HG02610 (cell line): Measurements from ENCODE around the gene PRDM1.

Experiments
- ATAC-seq: cut with Tn5 transposase; IDR thresholded peaks from one replicate; pipeline ENCODE4 v1.9.1; 2021; ENCODE audit warnings: mild to moderate bottlenecking, moderate library complexity; ENCODE audit not compliant: unreplicated experiment

PRDM1 gene

GRCh38 chr6:106085984-106086813 is at the start of gene PRDM1:
PRDM1 (plus strand) TSS chr6:106086336; CDS start chr6:106086554, 218 bp downstream.
- ATAC-seq, result peak; percentile 71

- no peak for ATAC-seq
Observed at GRCh38 chr6:106037060-106037459, 49.1 kb upstream of the PRDM1 start.

GRCh38 chr6:106039897-106040592 is 46.1 kb upstream of the PRDM1 start:
- ATAC-seq, result no peak

- no peak for ATAC-seq
Observed at GRCh38 chr6:106044151-106044550, 42.0 kb upstream of the PRDM1 start.

- no peak for ATAC-seq
Observed at GRCh38 chr6:106045077-106045476, 41.1 kb upstream of the PRDM1 start.

- ATAC-seq, result no peak
Observed at GRCh38 chr6:106046116-106046853, 39.9 kb upstream of the PRDM1 start.

- no peak for ATAC-seq
Observed at GRCh38 chr6:106046854-106047200, 39.3 kb upstream of the PRDM1 start.

- no peak for ATAC-seq
Observed at GRCh38 chr6:106048336-106048735, 37.8 kb upstream of the PRDM1 start.

GRCh38 chr6:106050538-106050937 is 35.6 kb upstream of the PRDM1 start:
- no peak for ATAC-seq

GRCh38 chr6:106051226-106051625 is 34.9 kb upstream of the PRDM1 start:
- no peak for ATAC-seq

GRCh38 chr6:106053484-106054205 is 32.5 kb upstream of the PRDM1 start:
- no peak for ATAC-seq

GRCh38 chr6:106055489-106055888 is 30.6 kb upstream of the PRDM1 start:
- ATAC-seq, result no peak

- ATAC-seq, result no peak
Observed at GRCh38 chr6:106056060-106056745, 29.9 kb upstream of the PRDM1 start.

- ATAC-seq, result no peak
Observed at GRCh38 chr6:106056746-106057390, 29.3 kb upstream of the PRDM1 start.

- no peak for ATAC-seq
Observed at GRCh38 chr6:106059331-106059730, 26.8 kb upstream of the PRDM1 start.

GRCh38 chr6:106060167-106060566 is 26.0 kb upstream of the PRDM1 start:
- no peak for ATAC-seq

GRCh38 chr6:106063448-106063850 is 22.7 kb upstream of the PRDM1 start:
- no peak for ATAC-seq

- ATAC-seq, result no peak
Observed at GRCh38 chr6:106064142-106064541, 22.0 kb upstream of the PRDM1 start.

- no peak for ATAC-seq
Observed at GRCh38 chr6:106064756-106065155, 21.4 kb upstream of the PRDM1 start.

- ATAC-seq, result no peak
Observed at GRCh38 chr6:106066989-106067388, 19.1 kb upstream of the PRDM1 start.
